Measurements from ENCODE around the gene ATF6. TPM values are rescaled to one million over a fixed set of nuclear protein-coding genes. Genes with fewer than 3 reads are reported as not detected.

ATF6 gene
- total and polyA plus RNA-seq, 5 experiments from 2014 or later: 15.8 to 24.3 (median 17.6) TPM

GRCh38 chr1:161737625-161738024, 28.5 kb upstream of the ATF6 start:
- Mint-ChIP-seq H3K9me3 (no peaks in the 10 kb centered on the region), H3K36me3 (no peaks in the 10 kb centered on the region), H3K27me3 (no peaks in the 10 kb centered on the region), H3K27ac (no peak overlapping the region), H3K4me1 (peaks cover 5 to 38% (median 16%) of the 10 kb centered on the region in 4 donors), H3K4me3 (no peak overlapping the region)
- POLR2A ChIA-PET: interaction anchor here (1.4 to 8.1 kb wide), 2 partner anchors 11 to 198 kb away, joined by 3 to 49 read pairs; no protein-coding TSS in a partner anchor
- ATAC-seq (no peak), DNase-seq (no peak)

DNA sequence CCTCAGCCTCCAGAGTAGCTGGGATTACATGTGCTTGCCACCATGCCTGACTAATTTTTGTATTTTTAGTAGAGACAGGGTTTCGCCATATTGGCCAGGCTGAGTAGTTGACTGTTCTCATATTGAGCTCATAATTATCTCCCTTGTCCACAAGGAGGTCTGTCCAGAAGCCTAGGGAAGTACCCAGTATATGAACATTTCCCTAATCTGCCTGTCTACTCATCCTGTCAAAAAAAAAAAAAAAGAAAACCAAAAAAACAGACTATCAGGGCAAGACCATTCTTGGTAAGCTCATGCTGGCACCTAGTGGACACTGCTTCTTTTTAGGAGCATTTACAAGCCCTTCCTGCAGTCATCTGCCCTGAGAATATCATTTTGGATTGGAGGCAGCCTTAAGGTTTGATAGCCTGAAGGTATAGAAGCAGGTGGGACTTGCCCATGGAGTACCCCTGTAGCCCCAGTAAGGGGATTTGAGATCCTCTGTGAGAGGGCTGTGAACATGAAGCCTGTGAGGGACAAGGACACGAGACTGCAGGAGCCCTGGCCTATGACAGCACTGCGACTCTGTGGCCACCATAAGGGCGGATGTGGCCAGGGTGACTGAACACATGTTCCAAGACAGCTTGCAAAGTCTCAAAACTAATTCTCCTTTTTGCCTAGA, 27.4 kb upstream of the ATF6 start:
- Mint-ChIP-seq H3K36me3 (no peaks in the 10 kb centered on the region), H3K27me3 (no peaks in the 10 kb centered on the region), H3K4me1 (peaks cover 4 to 38% (median 16%) of the 10 kb centered on the region in 4 donors), H3K9me3 (no peaks in the 10 kb centered on the region), H3K4me3 (peak overlapping the region in 7 of 10 donors; percentile 1 to 55 (median 47)), H3K27ac (peak overlapping the region in 6 of 10 donors; percentile 16 to 74 (median 49))
- POLR2A ChIA-PET: interaction anchor here (0.6 to 8.1 kb wide), 5 partner anchors 11 to 486 kb away, joined by 3 to 49 read pairs (median 5); partner anchors contain the start of gene DUSP12
- ATAC-seq: peak; percentile 74 to 79
- DNase-seq: peak in 9 of 10 donors; percentile 15 to 79 (median 49)

DNA sequence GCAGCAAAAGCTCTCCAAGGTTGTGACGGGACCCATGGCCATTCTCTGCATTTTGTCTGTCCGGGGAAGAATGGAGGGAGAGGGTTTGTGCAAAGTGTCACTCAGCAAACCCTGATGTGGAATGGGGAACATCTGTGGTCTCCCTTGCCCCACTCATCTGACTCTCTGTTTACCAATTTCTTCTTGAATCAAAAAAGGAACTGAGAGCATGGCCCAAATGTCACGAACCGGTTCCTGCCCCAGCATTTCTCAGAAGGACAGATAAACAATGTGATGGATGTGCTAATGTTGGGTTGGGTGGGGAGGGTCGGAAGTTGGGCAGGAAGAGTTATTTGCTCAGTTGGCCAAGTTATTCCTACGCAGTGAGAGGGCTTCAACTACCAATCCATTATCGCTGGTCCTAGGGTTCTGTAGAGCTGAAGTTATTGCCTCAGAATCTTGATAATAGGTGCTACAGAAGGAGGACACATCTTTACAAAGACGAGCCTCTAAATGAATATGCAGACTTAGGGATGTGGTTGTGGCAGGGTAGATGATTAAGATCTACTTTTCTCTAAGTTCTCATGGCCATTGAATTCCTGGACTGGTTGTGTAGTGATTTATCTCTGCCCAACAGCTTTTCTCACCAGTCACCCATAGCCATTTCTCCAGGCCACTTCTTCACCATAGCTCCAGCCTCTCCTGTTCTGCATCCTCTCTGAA, 26.1 kb upstream of the ATF6 start:
- H3K9me3 Mint-ChIP-seq: no peaks in the 10 kb centered on the region
- ATAC-seq: no peak
- peak overlapping the region in 4 of 10 donors; percentile 8 to 74 (median 48) for H3K27ac Mint-ChIP-seq
- H3K27me3 Mint-ChIP-seq: peaks cover 1 to 3% (median 3%) of the 10 kb centered on the region in 5 donors
- peaks cover 7 to 47% (median 16%) of the 10 kb centered on the region in 4 donors for H3K4me1 Mint-ChIP-seq
- no peaks in the 10 kb centered on the region for H3K36me3 Mint-ChIP-seq
- POLR2A ChIA-PET: interaction anchor here (3.4 to 8.1 kb wide), 2 partner anchors 9 to 13 kb away, joined by 13 to 49 read pairs; partner anchors contain the start of gene DUSP12
- no peak for DNase-seq
- peak overlapping the region in 3 of 10 donors; percentile 4 to 24 (median 16) for H3K4me3 Mint-ChIP-seq

- ATAC-seq (no peak), DNase-seq (no peak)
- Mint-ChIP-seq H3K27ac (peak overlapping the region in 2 of 10 donors; percentile 0), H3K4me3 (no peak overlapping the region), H3K36me3 (no peaks in the 10 kb centered on the region), H3K9me3 (no peaks in the 10 kb centered on the region), H3K4me1 (peaks cover 7 to 47% (median 16%) of the 10 kb centered on the region in 4 donors), H3K27me3 (peaks cover 1 to 10% (median 7%) of the 10 kb centered on the region in 5 donors)
- POLR2A ChIA-PET: interaction anchor here (3.4 to 8.1 kb wide), 2 partner anchors 8 to 14 kb away, joined by 13 to 49 read pairs; partner anchors contain the start of gene DUSP12
Observed at GRCh38 chr1:161740921-161741320, 25.2 kb upstream of the ATF6 start.

- Mint-ChIP-seq H3K4me3 (no peak overlapping the region), H3K27ac (no peak overlapping the region), H3K4me1 (peaks cover 9 to 49% (median 24%) of the 10 kb centered on the region in 4 donors), H3K36me3 (no peaks in the 10 kb centered on the region), H3K27me3 (peaks cover 1 to 10% (median 7%) of the 10 kb centered on the region in 5 donors), H3K9me3 (no peaks in the 10 kb centered on the region)
- DNase-seq (no peak), ATAC-seq (no peak)
- POLR2A ChIA-PET: interaction anchor here (0.6 to 1.2 kb wide), 2 partner anchors 17 to 355 kb away, joined by 3 read pairs; no protein-coding TSS in a partner anchor
Observed at GRCh38 chr1:161743231-161743630, 22.9 kb upstream of the ATF6 start.

DNA sequence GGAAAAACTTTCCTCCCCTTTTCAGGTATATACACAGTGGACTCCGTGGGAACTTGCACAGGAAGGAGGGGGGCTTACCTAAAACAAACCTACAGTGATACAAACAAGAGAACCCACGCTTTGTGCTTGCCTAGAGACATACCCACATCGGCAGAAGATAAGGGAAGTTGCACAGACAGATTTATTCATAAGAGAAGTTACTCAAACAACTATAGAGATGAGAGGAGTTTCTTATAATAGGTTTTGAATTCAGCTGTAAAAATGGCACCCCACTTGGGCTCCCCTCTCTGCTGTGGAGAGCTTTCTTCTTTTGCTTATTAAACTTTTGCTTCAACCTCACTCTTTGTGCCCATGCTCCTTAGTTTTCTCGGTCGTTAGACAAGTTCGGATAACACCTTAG, 18.3 kb upstream of the ATF6 start:
- POLR2A ChIA-PET: interaction anchor here (3.7 kb wide), 1 partner anchor 21 kb away, joined by 40 read pairs; no protein-coding TSS in a partner anchor
- no peak for DNase-seq
- Mint-ChIP-seq H3K27ac (peak overlapping the region in 3 of 10 donors; percentile 15 to 96 (median 34)), H3K27me3 (peaks cover 1 to 10% (median 7%) of the 10 kb centered on the region in 5 donors), H3K4me1 (peaks cover 11 to 40% (median 37%) of the 10 kb centered on the region in 4 donors), H3K4me3 (peak overlapping the region in 3 of 10 donors; percentile 24 to 43 (median 24)), H3K36me3 (peaks cover 0 to 21% (median 8%) of the 10 kb centered on the region in 3 donors), H3K9me3 (no peaks in the 10 kb centered on the region)
- ATAC-seq: no peak

GRCh38 chr1:161749509-161750407, 16.4 kb upstream of the ATF6 start, which contains the start of gene DUSP12:
Gene DUSP12, plus strand, starts transcription at chr1:161749786. Its CDS starts 16 bp downstream, at chr1:161749802.
- DNase-seq (peak; percentile 68 to 91 (median 84)), ATAC-seq (peak; percentile 97 to 98)
- H3K9me3 Mint-ChIP-seq: no peaks in the 10 kb centered on the region
- peak within 1 kb of the TSS; percentile 98 to 100 (median 99) for H3K4me3 Mint-ChIP-seq
- POLR2A ChIA-PET: interaction anchor here (0.6 to 3.7 kb wide), 11 partner anchors 9 to 348 kb away, joined by 3 to 40 read pairs (median 4); no protein-coding TSS in a partner anchor
- H3K27ac Mint-ChIP-seq: peak within 1 kb of the TSS; percentile 96 to 99 (median 97)
- H3K36me3 Mint-ChIP-seq: peaks cover 9 to 38% (median 20%) of the 10 kb centered on the region in 3 donors
- H3K27me3 Mint-ChIP-seq: peaks cover 1 to 10% (median 7%) of the 10 kb centered on the region in 5 donors
- H3K4me1 Mint-ChIP-seq: peaks cover 16 to 50% (median 39%) of the 10 kb centered on the region in 4 donors

GRCh38 chr1:161763522-161764098, 2.5 kb upstream of the ATF6 start:
- DNase-seq (peak; percentile 16 to 73 (median 47)), ATAC-seq (peak; percentile 67 to 70)
- Mint-ChIP-seq H3K4me1 (peaks cover 12 to 37% (median 34%) of the 10 kb centered on the region in 4 donors), H3K9me3 (no peaks in the 10 kb centered on the region), H3K27ac (peak overlapping the region in 8 of 10 donors; percentile 7 to 87 (median 52)), H3K36me3 (peaks cover 2 to 4% (median 3%) of the 10 kb centered on the region in 3 donors), H3K4me3 (peak overlapping the region; percentile 38 to 80 (median 74)), H3K27me3 (no peaks in the 10 kb centered on the region)
- POLR2A ChIA-PET: interaction anchor here (0.6 kb wide), 1 partner anchor 364 kb away, joined by 3 read pairs; no protein-coding TSS in a partner anchor

- no peak for DNase-seq
- ATAC-seq: no peak
- H3K27ac Mint-ChIP-seq: peak overlapping the region in 5 of 10 donors; percentile 3 to 77 (median 15)
- H3K27me3 Mint-ChIP-seq: no peaks in the 10 kb centered on the region
- peaks cover 0 to 4% (median 0%) of the 10 kb centered on the region in 3 donors for H3K36me3 Mint-ChIP-seq
- no peaks in the 10 kb centered on the region for H3K9me3 Mint-ChIP-seq
- peaks cover 16 to 51% (median 33%) of the 10 kb centered on the region in 4 donors for H3K4me1 Mint-ChIP-seq
- POLR2A ChIA-PET: no interaction called here
- H3K4me3 Mint-ChIP-seq: peak overlapping the region in 8 of 10 donors; percentile 20 to 99 (median 60)
Observed at GRCh38 chr1:161768461-161768860, 2.3 kb downstream of the ATF6 start.

- ATAC-seq (no peak), DNase-seq (no peak)
- peaks cover 15 to 46% (median 27%) of the 10 kb centered on the region in 4 donors for H3K4me1 Mint-ChIP-seq
- no peaks in the 10 kb centered on the region for H3K9me3 Mint-ChIP-seq
- H3K4me3 Mint-ChIP-seq: no peak overlapping the region
- H3K27ac Mint-ChIP-seq: peak overlapping the region in 4 of 10 donors; percentile 21 to 73 (median 32)
- POLR2A ChIA-PET: interaction anchor here (0.6 kb wide), 1 partner anchor 267 kb away, joined by 9 read pairs; no protein-coding TSS in a partner anchor
- H3K27me3 Mint-ChIP-seq: no peaks in the 10 kb centered on the region
- peaks cover 0 to 4% (median 2%) of the 10 kb centered on the region in 3 donors for H3K36me3 Mint-ChIP-seq
Observed at GRCh38 chr1:161768986-161769672, 3.0 kb downstream of the ATF6 start.

All from naive thymus-derived CD8-positive, alpha-beta T cell (primary cell).